ENCODE results near the gene SRMS.
"Not testable (repeated sequence)": the region's sequence is repeated elsewhere in the genome, so short reads cannot be mapped to it uniquely, and the experiment has no call there.

The SRMS gene

DNA sequence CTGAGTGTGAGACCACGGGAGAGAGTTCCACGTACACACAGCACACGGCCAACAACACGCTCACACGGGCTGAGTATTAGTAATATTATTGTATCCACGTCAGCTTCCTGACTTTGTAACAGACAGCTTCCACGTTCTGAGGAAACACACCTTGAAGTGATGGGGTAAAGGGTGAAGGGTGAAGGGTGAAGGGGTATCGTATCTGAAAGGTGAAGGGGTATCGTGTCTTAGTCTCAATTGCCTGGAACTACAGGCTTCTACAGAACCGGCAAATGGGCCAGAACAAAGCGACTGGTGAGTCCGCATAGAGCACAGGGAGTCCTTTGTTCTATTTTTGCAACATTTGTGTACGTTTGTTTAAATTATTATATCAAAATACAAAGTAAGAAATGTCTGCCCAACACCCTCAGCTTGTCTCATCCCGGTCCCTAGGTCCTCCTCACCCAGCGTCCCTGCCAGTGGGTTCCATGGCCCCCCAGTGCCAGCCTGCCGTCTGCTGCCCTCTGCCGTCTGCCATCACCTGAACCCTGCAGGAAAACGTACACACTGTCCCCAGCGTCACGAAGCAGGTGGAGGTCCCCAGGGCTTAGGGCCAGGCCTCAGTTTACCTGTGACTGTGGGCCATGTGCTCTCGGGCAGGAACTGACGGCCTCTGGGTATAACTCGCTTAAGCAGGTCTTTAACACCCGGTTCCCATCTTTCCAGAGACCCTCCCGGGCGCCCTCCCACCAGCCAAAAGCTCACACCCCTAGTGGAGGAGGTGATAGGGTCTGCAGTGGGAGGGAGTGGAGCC lies 30.9 kb upstream of the SRMS start:
- no peak for DNase-seq

DNA sequence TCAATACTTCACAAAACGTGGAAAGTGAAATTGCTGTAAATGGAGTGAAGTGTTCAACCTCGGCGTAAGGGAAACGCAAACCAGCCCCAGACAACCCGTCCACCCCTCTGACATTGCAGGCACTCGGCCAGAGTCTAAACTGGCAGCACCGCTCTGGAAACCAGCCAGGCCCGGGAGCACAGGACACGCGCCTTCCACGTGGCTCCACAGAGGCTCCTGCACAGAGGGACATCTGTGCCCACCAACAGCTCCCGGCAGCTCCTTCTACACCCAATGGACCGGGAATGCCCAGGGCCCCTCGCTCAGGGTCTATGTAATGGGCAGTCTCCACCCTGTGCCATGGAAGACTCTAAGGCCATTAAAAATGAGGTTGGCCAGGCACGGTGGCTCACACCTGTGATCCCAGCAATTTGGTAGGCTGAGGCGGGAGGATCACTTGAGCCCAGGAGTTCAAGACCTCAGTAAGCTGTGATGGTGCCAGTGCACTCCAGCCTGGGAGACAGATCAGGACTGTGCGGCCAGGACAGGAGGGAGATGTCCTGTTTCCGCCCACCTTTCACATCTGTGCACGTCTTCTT lies 29.9 kb upstream of the SRMS start:
- DNase-seq = no peak

DNA sequence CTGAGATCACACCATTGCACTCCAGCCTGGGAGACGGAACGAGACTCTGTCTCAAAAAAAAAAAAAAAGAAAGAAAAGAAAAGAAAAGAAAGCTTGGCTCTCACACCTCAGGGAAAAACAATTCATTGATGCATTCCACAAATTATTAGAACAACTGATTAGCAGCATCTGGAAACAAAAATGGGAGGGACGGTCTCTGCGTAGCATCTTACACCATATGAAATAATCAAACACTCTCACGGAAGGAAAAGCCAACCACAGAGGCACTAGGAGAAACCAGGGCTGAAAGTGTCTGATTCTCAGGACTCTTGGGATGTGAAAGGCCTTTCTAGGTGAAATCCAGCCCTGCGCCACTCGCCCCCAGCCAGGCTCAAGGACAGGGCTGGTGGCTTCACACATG lies 28.8 kb upstream of the SRMS start:
- no peak for DNase-seq

DNA sequence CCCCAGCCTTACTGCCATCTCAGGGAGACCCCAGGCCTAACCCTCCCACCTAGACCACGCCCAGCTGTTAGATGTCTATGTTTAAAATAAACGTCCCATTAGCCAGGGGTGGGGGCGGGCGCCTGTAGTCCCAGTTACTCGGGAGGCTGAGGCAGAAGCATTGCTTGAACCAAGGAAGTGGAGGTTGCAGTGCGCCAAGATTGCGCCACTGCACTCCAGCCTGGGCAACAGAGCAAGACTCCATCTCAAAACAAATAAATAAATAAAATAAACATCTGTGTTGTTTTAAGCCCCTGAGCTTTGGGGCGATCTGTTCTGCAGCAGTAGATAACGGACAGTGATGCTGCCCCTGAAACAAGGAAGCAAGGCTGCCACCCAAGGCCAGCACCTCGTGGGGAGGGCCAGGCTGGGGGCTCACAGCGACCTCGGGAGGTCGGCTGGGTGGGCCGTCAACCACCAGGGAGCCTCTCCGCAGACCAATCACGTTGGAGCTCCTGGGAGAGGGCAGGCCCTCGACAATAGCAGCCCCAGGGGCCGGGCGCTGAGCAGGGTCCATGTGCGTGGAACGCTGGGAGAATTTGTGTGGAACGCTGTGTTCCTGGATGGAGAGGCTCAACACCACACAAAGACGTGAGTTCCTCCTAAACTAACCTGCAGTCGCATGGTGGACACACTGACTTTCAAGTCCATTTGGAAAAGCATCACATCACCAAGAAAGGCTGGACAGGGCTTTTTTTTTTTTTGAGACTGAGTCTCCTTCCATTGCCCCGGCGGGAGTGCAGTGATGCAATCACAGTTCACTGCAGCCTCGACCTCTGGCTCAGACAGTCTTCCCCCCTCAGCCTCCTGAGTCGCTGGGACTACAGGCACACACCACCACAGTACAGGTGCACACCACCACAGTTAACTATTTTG lies 27.5 kb upstream of the SRMS start:
- DNase-seq = no peak

DNA sequence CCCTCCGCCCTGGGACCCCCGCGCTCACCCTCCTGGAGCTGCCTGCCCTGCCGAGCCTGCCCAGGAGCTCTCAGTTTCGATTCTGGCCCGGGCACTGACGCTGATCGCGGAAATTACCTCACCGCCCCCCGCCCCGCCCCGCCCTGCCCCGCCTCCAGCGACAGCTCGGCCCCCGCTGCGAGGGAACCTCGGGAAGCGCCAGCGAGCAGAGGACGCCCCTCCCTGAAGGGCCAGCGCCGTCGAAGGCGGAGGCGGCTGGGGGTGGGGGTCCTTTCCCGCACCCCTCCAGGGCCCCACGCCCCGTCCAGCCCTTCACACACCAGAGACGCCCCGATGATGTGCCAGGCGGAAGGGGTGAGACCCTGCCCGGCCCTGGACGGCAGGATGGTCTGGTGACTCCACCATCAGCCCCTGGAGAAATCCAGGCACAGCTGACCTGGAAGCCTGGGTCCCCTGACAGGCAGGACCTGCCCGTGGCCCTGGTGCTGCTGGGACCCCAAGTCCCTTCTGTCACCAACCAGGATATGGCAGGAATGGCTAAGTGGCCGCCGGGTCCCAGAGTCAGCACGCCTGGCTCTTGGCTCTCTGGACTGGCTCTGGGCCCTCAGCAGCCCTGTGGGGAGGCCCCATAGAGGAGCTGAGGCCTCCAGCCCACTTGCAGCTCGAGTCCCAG lies 26.7 kb upstream of the SRMS start, which contains the start of gene HELZ2:
Gene HELZ2, minus strand, starts transcription at position 84 of the 673 bp plus-strand sequence. CDS start 1,854 bp downstream, outside the sequence.
- no peak for DNase-seq

DNA sequence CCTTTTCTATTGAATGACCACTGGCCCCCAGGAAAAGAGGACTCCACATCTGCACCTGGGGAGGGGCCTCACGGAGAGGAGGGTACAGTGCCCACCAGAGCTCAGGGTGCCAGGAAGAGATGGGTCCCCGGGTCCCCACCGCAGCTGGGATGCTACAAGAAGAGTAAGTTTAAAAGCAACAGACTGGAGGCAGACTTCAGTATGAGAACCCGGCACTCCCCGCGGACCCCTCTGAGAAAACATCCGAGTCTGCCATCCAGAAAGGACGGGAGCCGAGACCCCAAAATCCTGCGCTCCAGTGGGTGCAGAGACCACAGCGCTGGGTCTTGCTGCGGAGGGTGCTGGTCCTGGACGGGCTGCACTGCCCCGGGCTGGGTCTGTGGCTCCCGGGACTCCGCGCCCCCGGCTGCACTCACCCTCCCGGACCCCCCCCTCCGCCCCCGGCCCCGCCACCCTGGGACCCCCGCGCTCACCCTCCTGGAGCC lies 26.1 kb upstream of the SRMS start:
- no peak for DNase-seq

DNA sequence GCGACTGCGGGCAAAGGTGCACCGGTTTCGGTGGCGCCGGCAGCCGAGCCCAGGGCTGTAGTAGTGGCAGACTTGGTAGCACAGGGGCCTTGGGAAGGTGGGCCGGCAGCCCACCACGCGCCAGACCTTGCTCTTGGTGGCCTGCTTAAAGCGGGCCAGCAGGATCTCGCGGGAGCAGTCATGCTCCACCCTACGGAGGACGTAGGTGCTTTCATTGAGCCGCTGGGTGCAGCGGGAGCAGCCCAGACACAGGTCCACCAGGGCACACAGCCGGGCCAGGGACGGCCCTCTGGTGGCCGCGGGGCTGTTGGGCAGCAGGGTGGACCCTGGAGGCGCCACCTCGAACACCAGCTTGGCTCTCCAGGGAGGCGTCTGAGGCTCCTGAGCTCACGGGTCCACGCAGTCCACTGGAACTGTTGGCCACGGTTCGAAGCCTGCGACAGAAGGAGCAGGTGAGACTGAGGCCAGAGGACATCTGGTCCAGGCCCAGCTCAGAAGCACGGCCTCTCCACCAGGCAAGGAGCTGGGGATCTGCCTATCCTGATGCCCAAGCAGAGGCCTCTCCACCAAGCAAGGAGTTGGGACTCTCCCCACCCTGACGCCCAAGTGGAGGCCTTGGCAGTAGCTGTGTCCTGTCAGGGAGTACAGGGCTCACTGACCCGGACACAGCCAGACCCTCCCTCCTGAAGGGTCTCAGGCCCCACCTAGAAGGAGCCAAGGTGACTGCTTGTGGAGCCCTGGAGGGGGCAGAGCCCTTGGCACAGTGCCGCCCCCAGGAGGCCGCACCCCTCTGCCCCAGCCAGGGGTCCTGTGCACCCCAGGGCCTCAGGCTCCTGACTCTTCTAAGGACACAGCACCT lies 25.5 kb upstream of the SRMS start:
- no peak for DNase-seq

DNA sequence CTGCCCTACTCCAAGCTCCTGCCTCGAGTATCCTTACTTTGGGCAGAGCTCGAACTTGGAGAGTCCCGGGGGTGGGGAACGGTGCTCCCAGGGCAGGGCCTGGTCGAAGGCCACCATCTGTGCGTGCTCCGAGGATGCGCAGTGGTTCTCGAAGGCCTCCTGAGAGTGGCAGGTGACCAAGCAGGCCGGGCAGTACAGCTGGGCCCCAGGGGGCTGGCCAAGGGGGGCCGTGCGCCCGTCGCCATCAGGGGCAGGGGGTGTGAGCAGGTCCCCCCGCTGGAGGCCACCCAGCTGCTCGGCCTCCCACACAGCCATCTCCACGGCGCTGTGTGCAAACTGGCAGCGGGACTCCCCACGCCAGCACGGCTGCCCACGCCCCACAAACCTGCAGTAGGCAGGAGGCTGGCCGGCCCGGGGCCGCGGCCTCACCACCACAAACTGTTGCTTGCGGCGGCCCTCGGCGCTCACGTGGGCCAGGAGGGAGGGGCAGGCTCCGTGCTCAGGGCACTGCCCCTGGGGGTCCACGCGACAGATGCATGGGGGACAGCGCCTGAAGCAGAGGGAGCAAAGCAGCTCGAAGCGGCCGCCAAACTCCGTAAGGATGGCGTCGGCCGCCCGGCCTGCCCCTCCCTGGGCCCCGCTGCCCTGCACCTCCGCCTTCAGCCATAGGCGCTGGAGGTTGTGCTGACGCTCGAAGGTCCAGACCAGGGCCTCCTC lies 24.7 kb upstream of the SRMS start:
- DNase-seq = no peak

DNA sequence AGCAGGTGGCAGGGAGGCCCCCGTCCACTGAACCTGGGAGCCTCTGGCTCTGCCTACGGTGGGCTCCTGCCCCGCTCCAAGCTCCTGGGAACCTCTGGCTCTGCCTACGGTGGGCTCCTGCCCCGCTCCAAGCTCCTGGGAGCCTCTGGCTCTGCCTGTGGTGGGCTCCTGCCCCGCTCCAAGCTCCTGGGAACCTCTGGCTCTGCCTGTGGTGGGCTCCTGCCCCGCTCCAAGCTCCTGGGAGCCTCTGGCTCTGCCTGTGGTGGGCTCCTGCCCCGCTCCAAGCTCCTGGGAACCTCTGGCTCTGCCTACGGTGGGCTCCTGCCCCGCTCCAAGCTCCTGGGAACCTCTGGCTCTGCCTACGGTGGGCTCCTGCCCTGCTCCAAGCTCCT lies 23.5 kb upstream of the SRMS start:
- not testable (repeated sequence) for DNase-seq

DNA sequence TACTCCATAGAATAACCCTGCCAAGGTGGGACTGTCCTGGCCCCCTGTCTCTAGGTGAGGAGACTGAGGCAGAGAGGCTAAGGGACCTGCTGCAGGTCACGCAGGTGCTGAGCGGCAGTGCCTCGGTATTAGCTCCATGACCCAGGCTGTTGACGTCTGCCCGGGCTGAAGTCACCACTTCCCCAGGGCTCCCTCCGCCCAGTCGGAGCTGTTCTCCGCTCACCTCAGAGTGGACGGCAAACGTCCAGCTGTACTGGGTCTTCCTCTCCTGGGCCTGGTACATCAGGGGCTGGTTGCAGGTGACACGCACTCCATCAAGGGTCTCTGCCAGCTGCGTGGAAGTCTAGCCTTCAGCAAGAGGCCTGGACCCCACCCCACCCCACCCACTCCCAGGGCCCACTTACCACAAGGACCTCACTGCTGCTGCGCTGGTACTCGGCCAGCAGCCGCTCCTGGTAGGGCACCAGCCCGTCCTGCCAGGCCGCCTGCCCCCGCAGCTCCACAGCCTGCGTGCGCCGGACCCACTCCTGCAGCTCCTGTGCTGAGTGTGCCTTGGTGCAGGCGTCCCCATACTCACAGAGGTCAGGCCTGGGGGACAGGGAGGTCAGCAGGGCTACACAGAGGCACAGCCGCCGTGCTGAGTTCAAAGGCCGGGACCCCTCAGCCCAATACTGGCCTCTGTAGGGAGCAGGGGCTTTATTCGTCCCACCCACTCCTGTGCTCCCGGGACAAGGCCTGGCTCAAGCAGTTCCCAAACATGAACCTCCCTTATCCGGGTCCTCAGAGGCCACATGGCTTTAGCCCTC lies 22.9 kb upstream of the SRMS start:
- no peak for DNase-seq

DNA sequence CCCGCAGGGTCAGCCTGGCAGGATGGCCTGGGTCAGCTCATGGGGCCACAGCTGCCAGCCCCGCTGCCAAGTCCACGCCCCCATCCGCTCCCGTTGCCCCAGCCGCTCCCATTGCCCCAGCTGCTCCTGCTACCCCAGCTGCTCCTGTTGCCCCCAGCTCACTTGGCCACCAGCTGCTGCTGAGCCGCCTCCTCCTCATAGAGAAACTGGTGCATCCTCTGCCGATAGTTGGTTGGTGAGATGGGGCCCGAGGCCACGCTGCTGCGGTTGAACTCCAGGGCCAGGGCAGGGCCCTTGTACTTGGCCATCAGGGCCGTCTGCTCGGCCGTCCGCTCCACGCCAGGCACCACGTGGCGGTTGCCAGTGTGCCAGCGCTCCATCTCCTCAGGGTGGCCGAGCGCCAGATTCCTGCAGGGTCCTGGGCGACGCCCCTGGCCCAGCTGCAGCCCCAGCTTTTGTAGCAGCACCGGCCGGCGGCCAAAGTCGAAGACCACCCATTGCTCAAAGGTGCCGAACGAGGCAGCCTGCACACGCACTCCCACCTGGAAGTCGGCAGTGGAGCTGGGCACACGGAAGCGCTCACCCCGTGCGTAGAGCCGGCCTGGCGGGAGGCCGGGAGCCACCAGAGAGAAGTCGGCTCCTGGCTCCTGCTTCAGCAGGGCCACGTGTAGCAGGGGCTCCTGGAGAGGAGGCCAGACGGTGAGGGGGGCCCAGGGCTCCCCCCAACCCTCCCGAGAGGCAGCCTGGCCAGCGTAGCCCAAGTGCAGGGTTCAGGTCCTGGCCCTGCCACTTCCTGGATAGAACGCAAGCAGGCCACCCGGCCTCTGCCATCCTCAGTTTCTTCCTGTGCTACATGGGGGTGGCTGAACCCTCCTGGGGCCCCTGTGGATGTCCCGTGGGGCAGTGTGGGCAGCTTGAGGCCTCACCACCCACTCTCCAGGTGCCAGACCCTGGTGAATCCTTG lies 21.7 kb upstream of the SRMS start:
- DNase-seq = no peak

DNA sequence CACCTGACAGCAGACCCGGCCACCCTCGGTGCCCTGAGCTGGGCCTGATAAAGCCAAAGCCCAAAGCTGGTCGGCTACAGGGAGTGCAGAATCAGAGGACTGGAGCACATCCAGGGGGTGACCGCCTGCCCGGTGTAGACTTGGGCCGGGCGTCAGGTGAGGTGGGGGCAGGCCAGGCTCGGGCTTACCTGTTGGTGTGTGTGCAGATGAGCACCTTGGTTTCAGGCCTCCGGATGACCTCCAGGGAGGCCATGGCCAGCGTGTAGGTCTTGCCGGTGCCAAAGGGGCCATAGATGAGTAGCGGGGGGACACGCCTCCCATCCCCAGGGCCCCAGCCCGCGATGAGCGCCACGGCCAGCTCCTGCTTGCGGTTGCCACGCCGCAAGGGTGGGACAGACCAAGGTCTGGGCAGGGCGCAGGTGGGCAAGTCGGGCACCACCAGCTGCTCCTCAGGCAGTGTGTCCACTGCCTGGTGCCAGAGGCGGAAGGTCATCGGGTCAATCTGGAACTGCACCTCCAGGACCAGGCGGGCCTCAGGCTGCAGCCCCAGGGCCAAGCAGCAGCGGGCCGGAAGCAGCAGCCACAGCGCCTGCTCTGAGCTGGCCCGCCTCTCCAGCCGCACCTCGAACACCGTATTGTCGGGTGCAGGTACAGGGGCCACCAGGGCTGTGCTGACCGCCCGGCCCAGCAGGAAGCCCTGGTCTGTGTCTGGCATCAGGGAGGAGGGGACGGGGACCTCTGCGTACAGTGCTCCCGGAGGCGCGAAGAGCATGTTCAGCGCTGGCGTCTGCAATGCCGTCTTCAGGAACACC lies 20.8 kb upstream of the SRMS start:
- DNase-seq = no peak

DNA sequence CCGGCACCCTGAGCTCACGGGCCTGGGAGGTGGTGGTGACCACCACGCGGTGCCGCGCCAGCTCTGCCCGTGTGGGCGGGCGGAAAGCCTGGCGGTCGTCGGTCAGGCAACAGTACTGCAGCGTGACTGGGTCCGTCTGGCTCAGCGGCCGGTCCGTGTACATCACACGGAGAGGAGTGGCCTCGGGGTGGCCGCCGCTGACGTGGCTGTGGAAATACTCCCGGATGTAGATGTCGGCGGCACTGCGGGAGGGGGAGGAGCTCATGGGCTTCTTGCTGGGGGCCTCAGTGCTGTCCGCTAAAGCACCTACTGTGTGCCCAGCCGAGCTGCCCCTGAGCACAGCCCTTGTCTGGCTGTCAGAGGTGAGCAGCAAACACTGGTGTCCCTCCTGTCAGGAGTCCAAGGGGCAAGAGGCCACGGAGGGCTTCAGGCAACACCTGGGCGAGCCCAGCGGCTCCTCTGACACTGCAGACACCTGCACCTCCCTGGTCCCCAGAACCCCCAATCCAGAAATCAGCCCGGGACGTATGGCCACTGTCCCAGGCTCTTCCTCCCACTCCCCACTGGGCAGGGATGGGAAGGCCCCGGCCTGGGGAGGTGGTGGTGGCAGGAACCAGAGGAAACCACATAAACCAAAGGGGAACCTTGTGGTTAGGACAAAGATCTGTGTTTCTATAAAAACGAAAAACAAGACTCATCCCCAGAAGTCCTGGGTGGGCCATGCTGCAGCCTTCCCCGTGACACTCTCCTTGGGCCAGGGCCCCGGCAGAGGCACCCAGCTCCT lies 20.0 kb upstream of the SRMS start:
- DNase-seq = no peak

DNA sequence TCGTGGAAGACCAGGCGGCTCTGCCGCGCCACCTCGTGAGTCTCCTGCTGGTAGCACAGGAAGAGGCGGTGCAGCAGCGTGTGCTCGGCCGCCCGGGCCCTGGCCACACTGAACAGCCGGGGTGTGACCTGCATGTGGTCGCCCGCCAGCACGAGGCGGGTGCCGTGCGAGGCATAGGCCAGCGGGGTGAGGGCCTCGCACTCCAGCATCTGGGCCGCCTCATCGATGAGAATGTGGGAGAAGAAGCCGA lies 19.5 kb upstream of the SRMS start:
- no peak for DNase-seq

DNA sequence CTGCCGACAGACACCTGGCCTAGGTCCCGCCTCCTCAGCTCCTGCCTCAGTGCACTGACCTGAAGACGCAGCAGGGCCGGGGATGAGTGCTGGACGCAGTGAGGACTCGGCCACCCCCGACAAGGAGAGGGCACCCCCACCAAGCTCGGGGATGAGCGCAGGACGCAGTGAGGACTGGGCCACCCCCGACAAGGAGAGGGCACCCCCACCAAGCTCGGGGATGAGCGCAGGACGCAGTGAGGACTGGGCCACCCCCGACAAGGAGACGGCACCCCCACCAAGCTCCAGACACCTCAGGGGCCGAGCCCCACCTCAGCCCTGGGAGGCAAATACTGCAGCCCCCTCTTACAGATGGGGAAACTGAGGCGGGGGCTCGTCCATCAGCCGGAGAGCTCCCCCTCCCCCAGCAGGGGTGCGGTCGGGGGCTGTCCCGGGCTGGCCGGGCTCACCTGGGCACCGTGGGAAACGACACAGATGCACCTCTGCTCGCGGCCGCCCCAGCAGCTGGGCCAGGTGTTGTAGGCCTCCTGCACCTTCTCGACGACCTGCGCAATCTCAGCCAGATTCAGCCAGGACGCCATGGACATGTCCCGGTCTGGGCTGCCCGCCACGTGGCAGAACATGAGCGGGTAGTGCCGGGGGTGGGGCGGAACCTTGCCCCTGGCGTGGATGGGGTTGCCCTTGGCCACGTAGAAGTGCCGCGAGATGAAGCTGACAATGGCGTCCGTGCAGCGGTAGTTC lies 19.0 kb upstream of the SRMS start:
- no peak for DNase-seq

DNA sequence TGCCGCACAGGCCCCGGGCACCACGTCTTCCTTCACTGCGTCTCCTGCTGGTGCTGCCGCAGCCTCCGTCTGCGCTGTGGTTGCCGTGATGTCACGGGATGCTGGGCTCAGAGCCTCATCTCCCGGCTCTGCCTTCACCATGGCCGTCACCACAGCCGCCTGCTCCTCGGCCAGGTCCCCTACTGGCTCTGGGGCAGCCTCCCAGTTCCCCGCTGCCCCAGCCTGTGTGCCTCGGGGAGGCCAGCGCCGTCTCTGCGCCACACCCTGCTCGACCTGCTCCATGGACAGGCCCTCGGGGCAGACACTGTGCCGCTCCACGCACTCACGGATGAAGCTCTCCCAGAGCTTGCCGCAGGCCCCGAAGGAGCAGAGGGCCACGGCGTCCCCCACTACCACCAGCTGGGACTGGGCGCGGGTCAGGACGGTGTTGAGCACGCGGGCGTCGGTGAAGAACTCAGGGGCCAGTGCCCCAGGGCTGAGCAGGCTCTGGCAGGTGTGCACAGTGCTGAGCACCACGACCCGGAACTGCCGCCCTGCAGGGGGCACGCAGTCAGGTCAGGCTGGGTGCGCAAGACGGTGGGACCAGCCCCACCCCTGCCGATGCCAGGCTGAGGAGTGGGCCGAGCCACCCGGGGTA lies 18.3 kb upstream of the SRMS start:
- no peak for DNase-seq
